Cortex of kidney (tissue), 1 donor: Measurements from ENCODE around the gene GRIK3.

Source experiments
- DNase-seq: peaks from one replicate; lab custom pipeline; 2025; lab: John Stamatoyannopoulos, UW

Gene GRIK3

DNA sequence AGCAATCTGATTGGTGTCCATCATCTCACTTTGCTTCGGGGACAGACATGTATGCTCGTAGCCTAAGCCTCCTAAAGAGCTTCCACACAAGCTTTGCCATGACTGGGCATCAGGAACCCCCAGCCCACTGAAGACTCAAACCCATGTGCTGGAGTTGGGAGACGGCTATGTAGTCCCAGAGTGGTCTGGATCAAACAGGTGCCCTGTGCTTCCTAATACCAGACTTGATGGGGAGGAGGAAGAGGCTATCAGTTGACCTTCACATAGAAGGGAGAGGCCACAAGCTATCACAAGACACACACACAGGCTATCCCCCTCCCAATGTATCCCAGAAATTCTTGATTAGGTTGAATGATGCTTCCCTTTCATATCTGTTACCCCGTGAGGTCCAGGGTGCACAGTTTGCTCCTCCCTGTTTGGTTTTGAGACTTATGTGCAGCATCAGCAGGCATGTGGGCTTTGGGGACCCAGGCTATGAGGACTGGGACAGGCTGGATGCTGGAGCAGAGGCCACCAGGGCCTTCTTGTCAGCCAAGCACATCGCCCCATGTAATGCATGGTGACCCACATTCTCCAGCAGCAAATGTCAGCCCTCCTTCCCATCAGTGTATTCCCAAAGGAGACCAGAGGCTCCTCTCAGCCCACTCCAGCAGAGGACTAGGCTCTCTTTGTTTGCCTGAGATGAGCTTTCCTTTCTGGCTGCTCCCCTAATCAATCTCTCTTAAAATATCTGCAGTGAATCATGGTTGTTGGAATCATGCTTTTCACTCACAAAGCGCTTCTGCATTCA lies 159.8 kb downstream of the GRIK3 start:
- no peak for DNase-seq

DNA sequence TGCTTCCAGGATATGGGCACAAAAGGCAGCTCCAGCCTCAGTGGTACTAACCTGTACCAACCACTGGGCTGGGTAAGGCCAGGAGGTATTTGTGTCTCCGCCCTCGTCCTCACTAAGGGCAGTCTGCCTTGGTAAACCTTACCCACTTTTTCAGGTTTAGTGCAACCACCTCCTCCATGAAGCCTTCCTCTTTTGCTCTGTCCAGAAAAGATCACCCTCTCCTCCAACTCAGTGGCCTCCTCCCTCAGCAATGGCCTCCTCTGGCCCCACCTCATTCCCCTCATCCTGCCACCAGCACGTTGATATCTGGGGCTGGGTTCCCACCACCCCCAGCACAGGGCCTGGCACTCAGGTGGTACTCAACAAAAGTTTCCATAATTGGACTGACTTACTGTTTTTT lies 161.5 kb downstream of the GRIK3 start:
- no peak for DNase-seq

DNA sequence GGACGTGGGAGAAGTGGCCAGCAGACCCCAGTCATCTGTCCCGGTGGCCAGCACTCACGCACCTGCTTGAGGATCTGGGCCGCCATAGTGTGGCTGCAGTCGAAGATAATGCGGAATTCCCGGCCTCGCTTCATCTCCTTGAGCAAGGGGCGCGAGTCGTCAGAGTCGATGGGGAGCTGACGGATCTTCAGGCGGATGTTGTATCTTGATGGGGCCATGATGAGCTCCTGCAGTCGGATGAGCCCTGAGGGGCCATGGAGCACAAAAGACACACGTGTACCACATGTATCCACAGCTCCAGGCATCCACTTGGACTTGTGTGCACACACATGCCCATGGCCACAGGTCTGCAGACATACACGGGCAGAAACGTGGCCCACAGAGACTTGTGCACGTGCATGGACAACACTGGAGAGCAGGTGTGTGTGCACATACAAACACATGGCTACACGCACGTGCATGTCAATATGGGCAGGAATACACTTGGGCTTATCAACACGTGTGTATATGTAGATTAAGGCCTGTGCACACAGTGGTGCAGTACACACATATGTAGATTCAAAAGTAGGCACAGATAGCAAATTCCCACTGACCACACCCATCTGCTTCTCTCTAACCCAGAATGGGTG lies 162.1 kb downstream of the GRIK3 start:
- DNase-seq = no peak

DNA sequence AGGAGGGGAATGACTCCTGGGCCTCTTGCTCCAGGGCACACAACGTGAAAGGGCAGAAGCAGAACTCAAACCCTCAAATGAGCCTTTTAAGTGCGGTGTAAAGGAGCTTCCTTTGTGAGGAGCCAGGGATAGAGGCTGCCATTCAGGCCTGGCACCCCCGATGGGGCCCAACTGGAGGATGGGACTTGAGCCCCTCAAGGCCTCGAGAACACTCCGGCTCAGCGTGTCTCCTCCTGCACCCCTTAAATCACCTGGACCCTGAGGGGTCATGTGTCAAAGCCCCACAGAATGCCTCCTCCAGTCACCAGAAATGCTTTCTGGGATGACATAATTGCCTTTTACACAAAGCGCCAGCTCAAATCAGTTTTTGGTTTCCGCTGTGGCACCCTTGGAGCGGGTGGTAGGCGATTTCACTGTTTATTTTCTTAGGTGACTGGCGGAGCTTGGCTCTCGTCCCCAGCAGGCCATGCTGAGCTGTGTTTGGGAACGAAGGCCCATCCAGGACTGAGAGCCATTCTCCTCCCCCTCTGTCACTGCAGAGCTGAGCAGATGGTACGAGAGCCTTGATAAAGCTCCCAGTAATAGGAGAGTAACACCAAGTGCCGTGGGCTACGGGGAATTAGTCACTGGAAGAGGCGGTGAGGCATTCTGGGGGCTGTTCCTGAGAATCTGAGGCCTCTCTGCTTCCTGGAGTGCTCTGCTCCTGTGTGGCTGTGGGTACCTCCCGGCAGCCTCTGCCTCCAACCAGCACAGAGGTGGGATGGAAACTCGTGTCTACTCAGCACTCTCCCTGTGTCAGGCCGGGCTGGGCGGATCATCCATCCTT lies 163.0 kb downstream of the GRIK3 start:
- DNase-seq = no peak

DNA sequence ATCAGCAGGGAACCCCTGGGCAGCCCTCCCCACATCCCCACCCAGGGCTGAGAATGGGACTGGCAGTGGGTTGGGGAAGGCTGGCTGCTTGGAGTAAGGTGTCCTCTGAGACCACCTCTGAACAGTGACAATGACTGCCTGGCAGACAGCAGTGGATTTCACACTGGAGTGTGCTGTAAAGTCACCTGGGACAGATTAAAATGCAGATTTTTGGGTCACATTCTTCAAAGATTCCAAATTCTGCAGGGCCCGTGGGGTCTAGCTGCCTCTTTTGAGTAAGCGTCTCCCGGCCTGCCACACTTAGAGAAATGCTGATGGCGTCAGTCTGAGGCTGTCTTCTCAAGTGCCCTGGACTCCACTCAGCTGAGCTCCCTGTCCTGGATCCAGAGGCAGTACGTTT lies 164.5 kb downstream of the GRIK3 start:
- no peak for DNase-seq

DNA sequence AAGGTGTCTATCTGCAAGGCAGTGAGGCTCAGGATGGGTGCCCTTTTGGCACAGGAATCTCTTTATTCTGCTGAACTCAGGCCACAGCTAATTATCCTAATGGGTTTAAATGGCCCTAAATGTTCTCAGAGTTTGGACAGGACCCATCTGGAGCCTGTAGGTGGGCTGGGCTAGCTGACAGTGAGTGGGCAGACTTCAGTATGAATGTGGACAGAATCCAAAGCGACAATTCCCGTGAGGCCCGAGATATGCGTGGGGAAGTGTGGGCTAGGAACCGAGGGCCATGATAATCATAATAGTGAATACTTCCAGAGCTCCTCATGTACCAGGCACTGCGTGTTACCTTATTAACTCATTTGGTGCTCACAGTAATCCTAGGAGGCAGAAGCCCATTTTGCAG lies 165.3 kb downstream of the GRIK3 start:
- no peak for DNase-seq

DNA sequence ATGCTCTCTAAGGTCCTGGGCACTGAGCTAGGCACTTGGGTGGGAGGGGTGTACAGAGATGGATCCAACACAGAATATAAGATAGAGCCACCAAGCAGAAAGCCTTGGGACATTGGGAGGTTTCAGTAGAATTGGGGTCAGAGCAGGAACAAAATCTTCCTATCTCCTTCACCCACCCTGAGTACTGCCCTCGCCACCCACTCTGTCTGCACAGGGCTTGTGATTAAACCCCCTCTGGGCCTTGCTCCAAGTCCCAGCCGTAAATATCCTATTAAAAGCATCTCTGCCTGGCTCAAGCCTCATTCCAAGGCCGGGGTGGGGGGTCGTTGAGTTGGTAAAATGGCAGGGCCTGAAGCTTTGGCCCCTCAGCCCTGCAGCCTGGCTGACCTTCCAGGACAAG lies 166.7 kb downstream of the GRIK3 start:
- DNase-seq = no peak

DNA sequence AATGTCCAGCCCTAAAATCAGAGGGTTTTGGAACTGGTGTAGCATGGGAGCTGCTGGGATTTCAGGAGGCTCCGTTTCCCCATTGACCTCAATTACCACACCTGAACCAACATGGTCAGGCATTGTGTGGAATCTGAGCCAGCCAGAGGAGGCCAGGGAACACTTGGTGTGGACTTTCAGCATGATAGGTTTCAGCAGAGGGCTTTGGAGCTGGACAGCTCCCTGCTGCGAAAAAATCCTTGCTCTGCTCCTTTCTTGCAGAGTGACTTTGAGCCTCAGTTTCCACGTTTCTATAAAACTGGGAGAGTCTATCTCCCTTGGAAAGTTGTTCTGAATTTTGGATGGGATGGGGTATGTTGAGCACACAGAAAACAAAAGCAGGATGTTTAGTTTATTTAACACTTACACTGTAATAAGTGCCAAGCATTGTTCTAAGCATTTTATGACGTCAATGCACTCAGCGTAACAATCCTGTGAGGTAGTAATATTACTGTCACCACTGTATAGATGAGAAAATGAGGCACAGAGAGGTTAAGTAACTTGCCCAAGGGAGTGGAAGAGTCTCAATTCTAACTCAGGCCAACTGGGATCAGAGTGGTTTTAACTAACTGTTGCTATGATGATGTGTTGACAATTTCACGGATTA lies 168.0 kb downstream of the GRIK3 start:
- no peak for DNase-seq

DNA sequence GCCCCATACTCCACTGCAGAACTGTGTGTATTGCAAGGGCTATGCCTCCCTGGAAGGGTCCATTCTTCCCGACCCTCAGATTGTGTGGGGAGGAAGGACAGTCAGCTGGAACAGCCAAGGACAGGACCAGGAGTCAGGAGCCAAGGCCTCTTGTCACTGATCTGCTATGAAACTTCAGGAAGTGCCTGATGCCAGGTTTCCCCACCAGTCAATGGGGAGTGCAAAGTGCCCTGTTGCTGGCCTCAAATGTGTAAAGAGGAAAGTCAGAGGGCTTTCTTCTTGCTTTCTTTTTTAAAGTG lies 168.8 kb downstream of the GRIK3 start:
- no peak for DNase-seq

DNA sequence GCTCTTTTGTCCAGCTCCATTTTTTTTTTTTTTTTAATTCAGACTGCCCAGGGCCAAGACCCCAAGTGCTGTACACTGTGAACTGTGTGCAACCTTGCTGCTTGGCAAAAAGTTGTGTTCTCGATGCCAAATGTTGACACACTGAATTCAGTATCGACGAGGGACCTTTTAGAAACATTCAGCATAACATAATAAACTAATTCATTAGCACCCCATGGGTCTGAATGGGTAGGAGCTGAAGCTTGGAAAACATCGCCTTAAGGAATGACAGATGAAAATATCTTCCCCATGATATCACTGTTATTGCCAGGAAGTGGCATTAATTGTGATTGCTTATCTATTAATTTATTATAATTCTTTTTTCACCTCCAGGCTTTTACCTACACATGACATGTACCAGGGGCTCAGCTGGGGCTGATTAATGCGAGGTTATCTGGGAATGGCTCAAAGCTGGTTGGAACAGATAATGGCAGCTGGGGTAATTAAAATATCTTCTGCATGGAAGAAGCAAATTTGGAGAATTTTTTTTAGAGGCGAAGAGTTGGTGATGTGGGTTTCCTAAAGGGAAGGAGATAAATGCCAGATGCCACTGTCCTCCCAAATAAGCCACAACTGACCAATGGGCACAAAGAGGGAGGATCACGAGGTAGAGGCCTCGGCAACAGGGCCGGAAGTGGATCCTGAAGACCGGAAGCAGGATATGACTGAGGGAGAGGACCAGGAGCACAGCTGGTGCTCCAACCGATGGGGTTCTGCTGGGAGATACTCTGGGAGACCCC lies 169.3 kb downstream of the GRIK3 start:
- no peak for DNase-seq

DNA sequence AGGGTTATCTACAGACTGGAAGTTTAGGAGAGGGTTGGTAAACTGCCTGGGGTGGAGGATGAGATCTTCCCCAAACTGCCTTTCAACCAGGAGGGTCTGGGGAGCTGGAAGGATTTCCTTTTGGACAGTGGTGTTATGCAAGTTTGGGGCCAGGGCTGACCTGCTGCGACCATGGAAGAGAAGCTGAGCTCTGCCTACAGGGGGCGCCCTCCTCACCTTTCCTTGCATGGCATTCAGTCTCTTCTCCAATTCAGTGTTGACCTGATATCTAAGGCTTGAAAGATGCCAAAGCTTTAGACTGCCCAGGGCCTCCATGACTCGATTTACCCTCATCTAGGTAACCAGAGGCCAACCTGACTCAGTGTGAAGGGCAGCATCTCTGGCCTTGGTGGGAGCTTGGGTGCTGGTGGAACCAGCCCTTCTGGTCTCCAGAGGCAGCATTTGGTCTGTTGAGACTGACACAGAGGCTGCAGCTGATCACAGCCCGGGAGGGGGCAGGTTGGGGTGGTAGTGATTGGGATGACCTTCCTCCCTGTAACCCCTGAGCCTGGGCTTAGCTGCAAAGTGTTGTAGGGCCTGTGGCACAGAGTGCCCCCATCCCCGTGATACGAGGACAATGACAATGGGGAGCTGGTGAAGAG lies 170.0 kb downstream of the GRIK3 start:
- no peak for DNase-seq

DNA sequence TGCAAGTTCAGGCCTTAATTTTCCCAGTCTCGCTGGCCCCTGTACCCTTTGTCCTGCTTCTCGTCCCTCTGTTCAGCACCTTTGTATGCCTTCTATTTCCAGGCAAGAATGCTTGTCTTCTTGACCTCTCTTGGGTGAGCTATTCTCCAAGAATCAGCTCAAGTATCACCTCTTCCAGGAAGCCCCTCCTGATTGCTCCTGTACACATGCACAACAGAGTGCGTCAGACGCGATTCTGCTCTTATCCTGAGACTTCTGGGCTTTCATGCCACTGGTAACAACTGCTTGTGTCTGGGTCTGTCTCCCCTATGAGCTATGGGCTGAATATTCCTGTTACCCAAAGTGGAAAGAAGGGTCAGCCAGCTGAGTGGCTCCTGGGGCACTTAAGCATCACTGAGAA lies 170.8 kb downstream of the GRIK3 start:
- no peak for DNase-seq

DNA sequence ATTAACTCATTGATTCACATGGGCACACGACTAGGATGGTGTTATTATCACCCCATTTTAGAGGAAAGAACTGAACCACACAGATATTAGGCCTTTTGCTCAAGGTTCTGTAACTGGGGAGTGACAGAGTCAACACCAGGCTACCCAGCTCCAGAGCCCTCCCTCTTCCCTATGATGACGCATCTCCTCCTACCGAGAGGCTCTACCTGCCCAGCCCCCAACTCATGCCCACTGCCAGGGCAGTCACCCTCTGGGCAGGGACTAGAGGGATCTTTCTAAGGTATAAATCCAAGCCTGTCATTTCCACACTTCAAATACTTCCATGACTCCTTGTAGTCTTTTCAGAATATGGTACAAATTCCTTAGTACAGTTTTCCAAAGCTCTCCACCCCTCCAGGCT lies 171.3 kb downstream of the GRIK3 start:
- no peak for DNase-seq

DNA sequence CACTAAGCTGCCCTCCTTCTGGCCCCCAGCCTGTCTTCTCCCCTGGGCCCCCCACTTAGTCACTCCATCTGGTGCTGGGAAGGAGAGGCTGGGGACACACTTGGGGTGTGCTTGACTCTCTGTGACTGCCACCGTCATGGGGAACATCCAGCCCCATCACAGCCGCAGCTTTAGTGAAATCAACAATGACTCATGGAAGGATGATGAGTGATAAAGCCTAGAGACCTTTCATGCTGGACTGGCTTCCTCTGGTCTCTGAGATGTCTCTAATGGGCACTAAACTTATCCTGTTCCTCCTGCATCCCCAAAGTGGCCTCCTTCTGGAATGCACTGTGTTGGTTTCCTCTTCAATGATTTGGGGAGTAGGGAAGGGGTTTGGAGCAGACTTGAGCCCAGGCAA lies 172.9 kb downstream of the GRIK3 start:
- DNase-seq = no peak

DNA sequence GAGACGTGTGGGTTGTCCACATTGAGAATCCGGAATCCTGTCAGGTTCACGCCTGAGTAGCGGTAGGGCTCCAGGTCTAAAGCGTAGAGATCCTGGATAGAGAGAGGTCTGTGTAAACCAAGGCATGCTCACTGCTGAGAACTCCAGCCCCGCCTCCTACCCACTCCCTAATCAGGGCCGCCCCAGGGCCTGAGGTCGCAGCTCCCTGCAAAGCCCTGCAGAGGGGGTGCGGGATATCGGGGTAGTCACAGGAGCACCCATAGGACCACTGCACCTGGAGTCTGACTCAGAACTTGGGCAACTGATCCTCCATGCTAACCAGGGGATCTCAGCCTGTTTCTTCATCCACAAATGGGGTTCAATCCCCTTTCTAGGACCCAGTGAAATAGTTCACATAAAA lies 174.4 kb downstream of the GRIK3 start:
- no peak for DNase-seq

DNA sequence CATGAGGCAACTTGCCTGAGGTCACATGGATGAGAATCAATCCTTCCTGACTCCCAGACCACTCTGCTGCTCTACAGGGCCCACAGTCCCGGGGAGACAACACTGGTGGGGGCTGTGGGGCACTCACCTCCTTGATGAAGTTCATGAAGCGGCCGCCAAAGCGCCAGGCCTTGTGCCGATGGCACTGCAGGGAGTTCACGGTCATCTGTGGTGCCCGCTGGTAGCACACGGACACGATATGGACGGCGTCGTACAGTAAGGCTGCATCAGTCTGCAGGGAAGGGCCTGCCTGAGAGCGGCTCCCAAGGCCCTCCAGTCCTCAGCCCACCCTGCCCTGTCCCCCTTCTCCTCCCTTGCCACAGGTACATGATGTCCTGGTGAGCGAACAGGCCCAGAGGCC lies 175.3 kb downstream of the GRIK3 start:
- DNase-seq = no peak

DNA sequence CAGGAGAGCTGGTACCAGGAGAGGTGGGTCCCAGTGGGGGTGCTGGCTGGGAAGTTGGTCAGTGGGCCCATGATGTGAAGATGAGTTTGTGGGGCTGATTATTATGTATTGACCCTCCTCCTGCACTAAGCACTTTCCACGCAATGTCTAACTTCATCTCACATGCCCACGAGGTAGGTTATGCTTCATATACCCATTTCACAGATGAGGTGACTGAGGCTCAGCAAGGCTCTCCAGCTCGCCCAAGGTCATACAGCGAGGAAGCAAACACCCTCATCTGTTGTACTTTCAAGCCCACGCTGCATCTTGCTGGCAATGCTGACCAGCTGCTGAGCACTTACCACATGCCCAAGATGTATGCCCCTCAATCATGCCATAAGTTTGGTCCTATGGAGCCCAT lies 175.8 kb downstream of the GRIK3 start:
- DNase-seq = no peak

DNA sequence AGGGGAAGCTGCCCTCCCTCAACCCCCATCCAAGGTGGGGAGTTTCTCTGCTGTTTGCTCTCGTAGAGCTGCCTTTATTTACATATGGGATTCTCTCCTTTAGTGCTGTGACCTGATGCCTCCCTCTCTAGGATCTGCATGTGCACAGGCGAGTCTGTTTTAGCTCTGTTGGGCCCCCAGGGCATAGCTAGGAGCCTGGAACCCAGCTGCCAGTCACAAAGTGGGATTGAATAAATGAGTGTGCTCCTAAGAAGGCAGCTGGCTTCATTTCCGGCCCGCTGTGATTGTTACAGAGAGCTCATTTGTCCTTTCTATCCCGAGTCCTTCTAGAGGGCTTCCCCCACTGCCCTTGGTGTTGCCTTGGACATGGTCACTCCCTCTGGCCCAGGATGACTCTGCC lies 176.6 kb downstream of the GRIK3 start:
- DNase-seq = no peak

DNA sequence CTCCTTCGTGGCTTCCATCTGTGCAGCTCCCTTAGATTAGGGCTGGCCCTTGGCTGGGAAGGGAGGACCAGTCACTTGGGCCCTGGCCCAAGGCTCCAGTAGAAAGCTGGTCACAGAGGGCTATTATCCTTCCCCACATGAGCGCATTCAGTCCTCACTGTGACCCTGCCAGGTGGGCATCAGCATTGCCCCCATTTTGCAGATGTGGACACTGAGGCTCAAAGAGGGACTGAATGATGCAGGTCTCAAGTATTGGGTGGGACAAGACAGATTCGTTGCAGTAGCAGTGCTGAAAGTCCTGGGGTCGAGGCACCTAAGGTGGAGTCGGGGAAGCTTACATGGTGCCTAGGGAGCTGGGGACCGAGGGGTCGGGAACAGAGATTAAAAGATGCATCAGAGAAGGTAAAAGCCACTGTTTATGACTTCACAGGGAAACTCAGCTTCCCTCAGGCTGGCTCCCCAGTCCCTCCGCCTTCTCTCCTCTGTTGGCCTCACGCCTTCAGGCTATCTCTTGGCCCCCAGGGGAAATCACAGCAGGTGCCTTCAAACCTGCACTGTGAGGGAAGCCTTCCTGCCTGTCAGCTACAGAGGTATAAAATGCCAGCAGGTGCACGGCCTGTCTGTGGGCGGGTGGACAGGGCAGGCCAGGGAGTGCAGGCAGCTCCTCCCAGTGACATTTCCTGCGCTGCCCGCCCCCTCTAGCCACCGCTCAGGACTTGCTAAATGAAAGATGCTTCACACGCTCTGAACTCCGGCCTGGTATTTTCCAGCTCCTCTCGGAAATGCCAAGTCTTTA lies 178.4 kb downstream of the GRIK3 start:
- DNase-seq = no peak

DNA sequence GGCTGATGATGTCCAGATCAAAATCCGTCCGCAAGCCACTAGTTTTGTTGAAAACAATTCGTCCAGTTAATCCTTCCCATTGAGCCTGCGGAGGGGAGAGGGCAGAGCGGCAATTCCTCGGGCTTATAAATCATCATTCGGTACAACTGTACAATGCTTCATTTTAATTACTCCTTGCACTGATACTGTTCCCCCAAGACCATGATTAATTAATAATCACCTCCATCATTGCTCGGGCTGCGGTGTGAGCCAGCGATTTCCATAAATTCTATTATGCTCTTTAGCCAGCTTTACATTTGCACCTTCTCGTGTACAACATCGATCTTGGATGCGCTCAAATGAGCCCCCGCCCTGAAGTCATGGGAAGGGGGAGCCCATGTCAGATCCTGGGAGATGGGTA lies 180.7 kb downstream of the GRIK3 start:
- no peak for DNase-seq

DNA sequence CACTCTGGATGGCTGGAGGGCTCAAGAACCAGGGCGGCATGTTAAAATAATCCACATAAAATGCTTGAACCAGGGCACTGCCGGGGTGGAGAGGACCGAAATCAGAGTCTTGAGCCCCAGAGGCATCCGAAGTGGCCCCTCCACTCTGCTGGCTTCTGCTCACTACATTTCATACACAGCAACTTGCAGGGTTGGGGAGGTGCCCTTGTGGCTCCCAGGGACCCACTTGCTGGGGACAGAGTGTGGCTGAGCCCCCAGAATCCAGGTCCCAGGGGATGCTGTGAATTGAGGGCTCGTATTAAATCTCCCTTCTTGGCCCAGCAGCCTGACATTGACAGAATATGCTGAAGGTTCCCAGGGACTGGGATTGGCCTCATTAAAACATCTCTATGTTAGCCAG lies 181.7 kb downstream of the GRIK3 start:
- DNase-seq = no peak
